ENCODE data around the gene ST7L.

- no peak for TF ChIP-seq CTCF (IDR thresholded peaks at IDR 0.05; ENCODE audit: poor library complexity)
- TF ChIP-seq EZH2 (IDR thresholded peaks at IDR 0.05; ENCODE audit: borderline replicate concordance) = no peak
- TF ChIP-seq EZH2phosphoT487 (IDR thresholded peaks at IDR 0.05; ENCODE audit: low read depth, severe bottlenecking, unreplicated experiment) = no peak
Measured at GRCh38 chr1:112513112-112513870, 105.7 kb downstream of the ST7L start.
